ENCODE data around the gene MTF2.
"Not testable (repeated sequence)": the region's sequence is repeated elsewhere in the genome, so short reads cannot be mapped to it uniquely, and the experiment has no call there.

MTF2 gene

DNA sequence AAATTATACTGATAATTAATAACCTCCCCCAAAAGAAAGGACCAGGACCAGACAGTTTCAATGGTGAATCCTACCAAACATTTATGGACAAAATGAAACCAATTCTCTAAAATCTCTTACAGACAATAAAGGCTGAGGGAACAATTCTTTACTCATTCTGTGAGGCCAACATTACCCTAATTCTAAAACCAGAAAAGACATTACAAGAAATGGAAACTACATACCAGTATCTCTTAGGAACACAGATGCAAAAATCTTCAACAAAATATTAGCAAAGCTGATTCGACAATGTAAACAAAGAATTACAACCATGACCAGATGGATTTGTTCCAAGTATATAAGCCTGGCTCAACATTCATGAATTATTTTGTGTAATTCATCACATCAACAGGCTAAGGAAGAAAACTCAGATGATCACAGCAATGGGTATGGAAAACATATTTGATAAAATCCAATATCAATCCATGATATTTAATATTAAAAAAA, 92.5 kb downstream of the MTF2 start:
- TF ChIP-seq, protein P1, sequence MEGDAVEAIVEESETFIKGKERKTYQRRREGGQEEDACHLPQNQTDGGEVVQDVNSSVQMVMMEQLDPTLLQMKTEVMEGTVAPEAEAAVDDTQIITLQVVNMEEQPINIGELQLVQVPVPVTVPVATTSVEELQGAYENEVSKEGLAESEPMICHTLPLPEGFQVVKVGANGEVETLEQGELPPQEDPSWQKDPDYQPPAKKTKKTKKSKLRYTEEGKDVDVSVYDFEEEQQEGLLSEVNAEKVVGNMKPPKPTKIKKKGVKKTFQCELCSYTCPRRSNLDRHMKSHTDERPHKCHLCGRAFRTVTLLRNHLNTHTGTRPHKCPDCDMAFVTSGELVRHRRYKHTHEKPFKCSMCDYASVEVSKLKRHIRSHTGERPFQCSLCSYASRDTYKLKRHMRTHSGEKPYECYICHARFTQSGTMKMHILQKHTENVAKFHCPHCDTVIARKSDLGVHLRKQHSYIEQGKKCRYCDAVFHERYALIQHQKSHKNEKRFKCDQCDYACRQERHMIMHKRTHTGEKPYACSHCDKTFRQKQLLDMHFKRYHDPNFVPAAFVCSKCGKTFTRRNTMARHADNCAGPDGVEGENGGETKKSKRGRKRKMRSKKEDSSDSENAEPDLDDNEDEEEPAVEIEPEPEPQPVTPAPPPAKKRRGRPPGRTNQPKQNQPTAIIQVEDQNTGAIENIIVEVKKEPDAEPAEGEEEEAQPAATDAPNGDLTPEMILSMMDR (IDR thresholded peaks at IDR 0.05) = no peak
- no peak overlapping the region for H3K9ac ChIP-seq
- no peak overlapping the region for H3K27ac ChIP-seq
- H3K4me3 ChIP-seq (ENCODE audit: low read depth, low read length) = no peak overlapping the region
- no peaks in the 10 kb centered on the region for H3K9me3 ChIP-seq (ENCODE audit: control insufficient read depth, low read length)
- no peaks in the 10 kb centered on the region for H3K27me3 ChIP-seq (ENCODE audit: control insufficient read depth, insufficient read depth, low read length)
- H3K4me2 ChIP-seq (ENCODE audit: low read length) = no peak overlapping the region
- H3K36me3 ChIP-seq (ENCODE audit: control insufficient read depth, insufficient read depth, low read length) = no peaks in the 10 kb centered on the region
- no peak overlapping the region for H2AFZ ChIP-seq
- peaks cover 10% of the 10 kb centered on the region for H3K79me2 ChIP-seq
- no peaks in the 10 kb centered on the region for H3K4me1 ChIP-seq

GRCh38 chr1:93172778-93173177, 93.7 kb downstream of the MTF2 start:
- Histone ChIP-seq H3K4me1 (no peaks in the 10 kb centered on the region), H2AFZ (no peak overlapping the region), H3K27me3 (ENCODE audit: control insufficient read depth, insufficient read depth, low read length) (no peaks in the 10 kb centered on the region), H3K4me3 (ENCODE audit: low read depth, low read length) (no peak overlapping the region), H3K4me2 (ENCODE audit: low read length) (no peak overlapping the region), H3K36me3 (ENCODE audit: control insufficient read depth, insufficient read depth, low read length) (no peaks in the 10 kb centered on the region), H3K79me2 (peaks cover 10% of the 10 kb centered on the region), H3K9ac (no peak overlapping the region), H3K9me3 (ENCODE audit: control insufficient read depth, low read length) (no peaks in the 10 kb centered on the region), H3K27ac (no peak overlapping the region)
- TF ChIP-seq, protein P1 (IDR thresholded peaks at IDR 0.05) = no peak

DNA sequence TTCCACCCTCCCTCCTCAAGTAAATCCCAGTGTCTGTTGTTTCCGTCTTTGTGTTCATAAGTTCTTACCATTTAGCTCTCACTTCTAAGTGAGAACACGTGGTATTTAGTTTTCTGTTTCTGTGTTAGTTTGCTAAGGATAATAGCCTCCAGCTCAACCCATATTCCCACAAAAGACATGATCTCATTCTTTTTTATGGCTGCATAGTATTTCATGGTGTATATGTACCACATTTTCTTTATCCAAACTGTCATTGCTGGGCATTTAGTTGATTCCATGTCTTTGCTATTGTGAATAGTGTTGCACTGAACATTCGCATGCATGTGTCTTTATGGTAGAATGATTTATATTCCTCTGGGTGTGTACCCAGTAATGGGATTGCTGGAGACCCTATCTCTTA, 95.6 kb downstream of the MTF2 start:
- not testable (repeated sequence) for H3K27me3 ChIP-seq (ENCODE audit: control insufficient read depth, insufficient read depth, low read length); H3K4me2 ChIP-seq (ENCODE audit: low read length); H3K4me1 ChIP-seq; H3K27ac ChIP-seq; H2AFZ ChIP-seq; H3K36me3 ChIP-seq (ENCODE audit: control insufficient read depth, insufficient read depth, low read length); H3K9me3 ChIP-seq (ENCODE audit: control insufficient read depth, low read length); H3K9ac ChIP-seq; H3K4me3 ChIP-seq (ENCODE audit: low read depth, low read length)
- peaks cover 16% of the 10 kb centered on the region for H3K79me2 ChIP-seq

DNA sequence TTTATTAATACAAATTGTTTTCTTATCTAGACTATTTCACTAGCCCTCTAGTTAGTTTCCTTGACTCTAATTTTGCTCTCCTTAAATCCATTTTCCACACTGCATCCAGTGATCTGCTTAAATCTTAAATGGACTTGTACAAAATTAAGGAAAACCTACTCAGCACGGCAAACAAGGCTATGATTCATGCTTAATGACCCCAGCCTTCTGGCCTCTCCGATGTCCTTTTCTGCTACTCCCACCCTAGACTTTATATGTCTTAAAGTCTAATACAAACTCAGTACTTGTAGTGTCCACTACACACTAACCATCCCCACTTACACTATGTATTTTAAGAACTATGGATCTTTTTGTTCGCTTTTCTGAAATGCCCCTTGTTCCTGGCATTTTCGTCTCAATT, 98.9 kb downstream of the MTF2 start:
- no peaks in the 10 kb centered on the region for H3K4me1 ChIP-seq
- no peaks in the 10 kb centered on the region for H3K27me3 ChIP-seq (ENCODE audit: control insufficient read depth, insufficient read depth, low read length)
- H2AFZ ChIP-seq = no peak overlapping the region
- H3K4me2 ChIP-seq (ENCODE audit: low read length) = peak overlapping the region; percentile 99
- no peak overlapping the region for H3K4me3 ChIP-seq (ENCODE audit: low read depth, low read length)
- no peak overlapping the region for H3K27ac ChIP-seq
- no peaks in the 10 kb centered on the region for H3K36me3 ChIP-seq (ENCODE audit: control insufficient read depth, insufficient read depth, low read length)
- TF ChIP-seq, protein P1 (IDR thresholded peaks at IDR 0.05) = no peak
- H3K9ac ChIP-seq = no peak overlapping the region
- peaks cover 16% of the 10 kb centered on the region for H3K79me2 ChIP-seq
- no peaks in the 10 kb centered on the region for H3K9me3 ChIP-seq (ENCODE audit: control insufficient read depth, low read length)

GRCh38 chr1:93178418-93178817, 99.3 kb downstream of the MTF2 start:
- Histone ChIP-seq H3K4me2 (ENCODE audit: low read length) (peak overlapping the region; percentile 99), H3K9me3 (ENCODE audit: control insufficient read depth, low read length) (no peaks in the 10 kb centered on the region), H3K27ac (no peak overlapping the region)

More at GRCh38 chr1:93178418-93178817, 99.3 kb downstream of the MTF2 start:
- Histone ChIP-seq H3K27me3 (ENCODE audit: control insufficient read depth, insufficient read depth, low read length) (no peaks in the 10 kb centered on the region), H3K79me2 (peaks cover 16% of the 10 kb centered on the region), H2AFZ (no peak overlapping the region), H3K36me3 (ENCODE audit: control insufficient read depth, insufficient read depth, low read length) (no peaks in the 10 kb centered on the region), H3K9ac (no peak overlapping the region), H3K4me3 (ENCODE audit: low read depth, low read length) (peak overlapping the region; percentile 93), H3K4me1 (no peaks in the 10 kb centered on the region)
- TF ChIP-seq, protein P1 (IDR thresholded peaks at IDR 0.05) = no peak

All from parathyroid adenoma (tissue), 2 donors.